ENCODE results near the gene LHX6. TPM values are rescaled to one million over a fixed set of nuclear protein-coding genes. Genes with fewer than 3 reads are reported as not detected.

LHX6 gene
- total and polyA plus RNA-seq, 2 of the 8 experiments (the other 6 are each of a cell fraction or from before 2014, with no cell fraction given): 0.92 to 1.2 TPM

DNA sequence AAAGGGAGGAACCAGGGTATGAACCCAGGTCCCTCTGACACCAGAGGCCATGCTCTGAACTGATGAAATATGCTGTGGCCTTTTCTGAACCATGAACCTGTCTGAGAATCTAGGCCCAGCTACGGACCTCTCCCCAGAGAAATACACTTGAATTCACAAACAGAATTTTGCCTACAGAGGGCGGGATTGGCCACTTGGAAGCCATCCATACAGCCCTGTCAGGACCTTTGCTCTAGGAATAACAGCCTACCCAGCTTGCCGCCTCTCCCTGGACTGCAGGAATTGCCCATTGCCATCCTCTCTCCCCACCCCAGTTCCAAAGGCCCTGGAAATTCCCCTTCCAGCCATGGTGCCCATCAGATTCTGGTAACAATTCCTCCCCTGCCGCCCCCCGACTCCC is 42.5 kb downstream of the LHX6 start:
- DNase-seq (ENCODE audit: low read depth in 1 of 2, low spot score in 2 of 2): peak in 1 of 2 experiments; percentile 52
- Histone ChIP-seq H3K27ac (ENCODE audit: low read depth, low read length) (no peak overlapping the region), H2BK12ac (ENCODE audit: low read depth, low read length) (no peak overlapping the region), H3K79me1 (ENCODE audit: low read depth, low read length) (no peaks in the 10 kb centered on the region), H3K9ac (replicated peaks in 1 of 4; ENCODE audit: extremely low read depth in 1 of 4, low read depth in 3 of 4, low read length in 3 of 4) (no peak overlapping the region), H3K18ac (ENCODE audit: extremely low read depth, low read length) (no peak overlapping the region), H2AFZ (ENCODE audit: low read length) (no peak overlapping the region), H3K27me3 (replicated peaks in 1 of 4; ENCODE audit: control insufficient read depth in 3 of 4, extremely low read depth in 1 of 4, insufficient read depth in 3 of 4, low read length in 3 of 4) (no peaks in the 10 kb centered on the region), H3K56ac (replicated peaks; ENCODE audit: insufficient read length, low read depth, low read length) (no peak overlapping the region), H3K4me1 (replicated peaks in 1 of 4; ENCODE audit: control insufficient read depth in 3 of 4, insufficient read depth in 4 of 4, low read length in 3 of 4) (no peaks in the 10 kb centered on the region; a peak in 1 of 7 replicates), H4K8ac (ENCODE audit: extremely low read depth, insufficient read depth, low read length) (no peak overlapping the region), H3K36me3 (ENCODE audit: control insufficient read depth in 2 of 4, insufficient read depth in 4 of 4, low read length in 3 of 4) (no peaks in the 10 kb centered on the region), H2BK120ac (replicated peaks; ENCODE audit: low read depth, low read length) (no peak overlapping the region), H2BK15ac (ENCODE audit: low read length) (no peak overlapping the region), H2AK5ac (ENCODE audit: low read depth, low read length) (no peak overlapping the region), H3K9me3 (ENCODE audit: insufficient read depth in 2 of 2, low read depth in 1 of 2, low read length in 1 of 2) (no peaks in the 10 kb centered on the region), H3K23ac (ENCODE audit: insufficient read length) (no peak overlapping the region), H2BK5ac (ENCODE audit: low read depth, low read length) (no peak overlapping the region), H3K79me2 (ENCODE audit: control insufficient read depth in 1 of 2, insufficient read depth in 2 of 2, low read length in 2 of 2) (no peaks in the 10 kb centered on the region), H3K4me2 (ENCODE audit: insufficient read depth in 1 of 2, low read depth in 2 of 2, low read length in 2 of 2) (no peak overlapping the region), H4K20me1 (replicated peaks in 1 of 2; ENCODE audit: control insufficient read depth in 1 of 2, insufficient read depth in 2 of 2, low read length in 2 of 2) (no peaks in the 10 kb centered on the region), H3K4ac (replicated peaks; ENCODE audit: insufficient read length, low read depth, low read length) (no peak overlapping the region), H3K14ac (ENCODE audit: insufficient read length) (no peak overlapping the region), H3K4me3 (ENCODE audit: extremely low read depth in 1 of 4, insufficient read depth in 2 of 4, low read depth in 3 of 4, low read length in 4 of 4) (no peak overlapping the region), H3K23me2 (ENCODE audit: low read depth, low read length) (no peaks in the 10 kb centered on the region), H2BK20ac (ENCODE audit: low read length) (no peak overlapping the region), H4K91ac (replicated peaks; ENCODE audit: insufficient read length, low read length) (no peak overlapping the region), H4K5ac (ENCODE audit: insufficient read length, low read depth, low read length) (no peak overlapping the region)
- FAIRE-seq: no peak
- WGBS, 2 experiments (ENCODE audit: extremely low coverage in 1 of 2, insufficient coverage in 1 of 2, insufficient read length in 1 of 2, insufficient replicate concordance in 2 of 2, low coverage in 1 of 2, low lambda C conversion rate in 2 of 2, missing lambda C conversion rate in 1 of 2): 76% methylated on average over 5 of the region's 5 CpGs; no CpG with 5 or more reads in 1 of the 2 experiments
- TF ChIP-seq RAD21 (IDR thresholded peaks at IDR 0.05 in 1 of 2, conservative IDR thresholded peaks at IDR 0.05 in 1 of 2; ENCODE audit: low read depth in 2 of 2, low read length in 2 of 2) (peak; percentile 42 to 60), TAF1 (IDR thresholded peaks at IDR 0.05; ENCODE audit: low read depth, low read length) (no peak)
- TF ChIP-seq, protein P1, sequence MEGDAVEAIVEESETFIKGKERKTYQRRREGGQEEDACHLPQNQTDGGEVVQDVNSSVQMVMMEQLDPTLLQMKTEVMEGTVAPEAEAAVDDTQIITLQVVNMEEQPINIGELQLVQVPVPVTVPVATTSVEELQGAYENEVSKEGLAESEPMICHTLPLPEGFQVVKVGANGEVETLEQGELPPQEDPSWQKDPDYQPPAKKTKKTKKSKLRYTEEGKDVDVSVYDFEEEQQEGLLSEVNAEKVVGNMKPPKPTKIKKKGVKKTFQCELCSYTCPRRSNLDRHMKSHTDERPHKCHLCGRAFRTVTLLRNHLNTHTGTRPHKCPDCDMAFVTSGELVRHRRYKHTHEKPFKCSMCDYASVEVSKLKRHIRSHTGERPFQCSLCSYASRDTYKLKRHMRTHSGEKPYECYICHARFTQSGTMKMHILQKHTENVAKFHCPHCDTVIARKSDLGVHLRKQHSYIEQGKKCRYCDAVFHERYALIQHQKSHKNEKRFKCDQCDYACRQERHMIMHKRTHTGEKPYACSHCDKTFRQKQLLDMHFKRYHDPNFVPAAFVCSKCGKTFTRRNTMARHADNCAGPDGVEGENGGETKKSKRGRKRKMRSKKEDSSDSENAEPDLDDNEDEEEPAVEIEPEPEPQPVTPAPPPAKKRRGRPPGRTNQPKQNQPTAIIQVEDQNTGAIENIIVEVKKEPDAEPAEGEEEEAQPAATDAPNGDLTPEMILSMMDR (IDR thresholded peaks at IDR 0.05; ENCODE audit: control extremely low read depth in 1 of 3, insufficient read depth in 1 of 3, low read depth in 1 of 3, low read length in 3 of 3): peak in 2 of 3 experiments; percentile 15 to 18; a peak in 2 of 4 replicates
- ChIA-PET CTCF (ENCODE audit: partially characterized antibody) (interaction anchor here (0.6 to 2.7 kb wide), 14 partner anchors 12 to 152 kb away, joined by 3 to 12 read pairs (median 4); no protein-coding TSS in a partner anchor), POLR2A (ENCODE audit: partially characterized antibody) (interaction anchor here (1.0 kb wide), 1 partner anchor 9 kb away, joined by 3 read pairs; no protein-coding TSS in a partner anchor)
